Astrocyte (in vitro differentiated cells and primary cell): ENCODE results near the gene CEP290.

ENCODE experiments used
- EZH2 ChIP-seq: IDR thresholded peaks from 2 replicates; pipeline ENCODE4 v1.6.1; 2012; ENCODE audit warnings: mild to moderate bottlenecking, low read length, inconsistent platforms; ENCODE audit not compliant: insufficient read depth
- TF ChIP-seq, protein P1 (sequence below): IDR thresholded peaks from 2 replicates; pipeline ENCODE4 v1.5.1; 2011; ENCODE audit warnings: low read depth, mild to moderate bottlenecking, inconsistent platforms, low read length, moderate library complexity; ENCODE audit not compliant: insufficient read depth

DNA sequence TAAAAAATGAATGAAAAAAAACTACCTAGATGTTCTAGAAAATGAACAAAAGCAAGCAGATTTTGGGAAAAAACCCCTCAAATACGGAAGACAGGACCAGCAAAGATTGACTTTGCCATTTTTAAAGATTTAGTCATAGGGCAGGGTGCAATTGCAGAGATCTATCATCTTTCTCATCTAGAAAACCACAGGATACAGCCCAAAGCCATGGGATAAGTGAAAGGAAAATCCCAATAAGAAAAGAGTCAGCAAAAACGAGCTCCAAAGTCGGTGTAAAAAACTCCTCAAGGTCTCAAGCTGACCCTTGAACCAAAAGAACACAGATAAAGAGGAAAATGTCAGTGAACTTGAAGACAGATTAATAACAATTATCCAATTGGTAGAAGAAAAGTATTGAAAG, 28.0 kb downstream of the CEP290 start:
- TF ChIP-seq, protein P1, sequence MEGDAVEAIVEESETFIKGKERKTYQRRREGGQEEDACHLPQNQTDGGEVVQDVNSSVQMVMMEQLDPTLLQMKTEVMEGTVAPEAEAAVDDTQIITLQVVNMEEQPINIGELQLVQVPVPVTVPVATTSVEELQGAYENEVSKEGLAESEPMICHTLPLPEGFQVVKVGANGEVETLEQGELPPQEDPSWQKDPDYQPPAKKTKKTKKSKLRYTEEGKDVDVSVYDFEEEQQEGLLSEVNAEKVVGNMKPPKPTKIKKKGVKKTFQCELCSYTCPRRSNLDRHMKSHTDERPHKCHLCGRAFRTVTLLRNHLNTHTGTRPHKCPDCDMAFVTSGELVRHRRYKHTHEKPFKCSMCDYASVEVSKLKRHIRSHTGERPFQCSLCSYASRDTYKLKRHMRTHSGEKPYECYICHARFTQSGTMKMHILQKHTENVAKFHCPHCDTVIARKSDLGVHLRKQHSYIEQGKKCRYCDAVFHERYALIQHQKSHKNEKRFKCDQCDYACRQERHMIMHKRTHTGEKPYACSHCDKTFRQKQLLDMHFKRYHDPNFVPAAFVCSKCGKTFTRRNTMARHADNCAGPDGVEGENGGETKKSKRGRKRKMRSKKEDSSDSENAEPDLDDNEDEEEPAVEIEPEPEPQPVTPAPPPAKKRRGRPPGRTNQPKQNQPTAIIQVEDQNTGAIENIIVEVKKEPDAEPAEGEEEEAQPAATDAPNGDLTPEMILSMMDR, result no peak
- no peak for TF ChIP-seq EZH2
